Upper lobe of left lung (tissue), 6 donors: ENCODE data around the gene SRR. TPM values are rescaled to one million over a fixed set of nuclear protein-coding genes. Genes with fewer than 3 reads are reported as not detected.

Experiments used
- ATAC-seq, 2 donors: fragments of 200-7000 bp; cut with Tn5 transposase; one replicate each; pipeline ENCODE4 v1.9.1; 2022; ENCODE audit warnings: mild to moderate bottlenecking in 2 of 2, moderate library complexity in 2 of 2; ENCODE audit not compliant: low FRiP score in 2 of 2
- DNase-seq, 2 donors: peaks; one replicate each; pipeline ENCODE4 v3.0.0-alpha.2; 2019 to 2020
- H3K27ac ChIP-seq, 4 donors: fragments of 200-600 bp; sonication (generic); one replicate each; pipeline ENCODE4 v1.5.1; 2016 to 2019
- H3K27me3 ChIP-seq, 4 donors: fragments of 200-600 bp; sonication (generic); one replicate each; pipeline ENCODE4 v1.5.1; 2017 to 2019
- H3K36me3 ChIP-seq, 4 donors: fragments of 200-600 bp; sonication (generic); one replicate each; pipeline ENCODE4 v1.5.1; 2016 to 2019
- H3K4me1 ChIP-seq, 4 donors: fragments of 200-600 bp; sonication (generic); one replicate each; pipeline ENCODE4 v1.5.1; 2018 to 2019
- H3K4me3 ChIP-seq, 4 donors: fragments of 200-600 bp; sonication (generic); one replicate each; pipeline ENCODE4 v1.5.1; 2017 to 2019; ENCODE audit warnings: mild to moderate bottlenecking in 2 of 4, moderate library complexity in 1 of 4
- H3K9me3 ChIP-seq, 4 donors: fragments of 200-600 bp; sonication (generic); one replicate each; pipeline ENCODE4 v1.5.1; 2018 to 2019
- EP300 ChIP-seq, 4 donors: sonication (generic); formaldehyde crosslinking; IDR thresholded peaks; one replicate each; pipeline ENCODE4 v1.5.1; 2017; ENCODE audit warnings: antibody characterized with exemption in 4 of 4, control low read depth in 2 of 4
- POLR2A ChIP-seq, 4 donors: fragments of 450-650 bp; IDR thresholded peaks; one replicate each; pipeline ENCODE4 v1.5.1; 2016 to 2017; ENCODE audit warnings: antibody characterized with exemption in 4 of 4, mild to moderate bottlenecking in 2 of 4
- POLR2AphosphoS5 ChIP-seq, 2 donors: sonication (generic); formaldehyde crosslinking; IDR thresholded peaks; one replicate each; pipeline ENCODE4 v1.5.1; 2017; ENCODE audit warnings: antibody characterized with exemption in 2 of 2
- WGBS, 2 donors: methylation state at CpG; one replicate each; pipeline ENCODE4 v1.1.5; 2017 to 2018; 5-methylcytosine and 5-hydroxymethylcytosine counted together
- total RNA-seq, 6 donors: library from RNA; depleted of rRNA in 4 of 6; stranded (reverse); fragments of >200 nt in 4 of 6; gene quantifications; one replicate each; pipeline versions ENCODE4 v1.1.0 to v1.2.1, GENCODE V29; 2016 to 2021
- TF ChIP-seq, protein P1 (sequence below), 6 experiments: fragments of 450-650 bp in 4 of 6; fragments of 200-600 bp in 2 of 6; sonication (generic) in 2 of 6; IDR thresholded peaks; one replicate each; pipeline ENCODE4 v1.5.1; 2016 to 2019; ENCODE audit warnings: antibody characterized with exemption in 6 of 6
- donor health status: DM: no; HTN: no; CAD: no; lungs with moderate emphysema.
- donor health status: DM: no; HTN: yes; CAD: no; lungs with severe emphysema.

Gene SRR
- total RNA-seq, 6 donors from 2014 or later, result 5.9 to 13.0 (median 8.5) TPM

DNA sequence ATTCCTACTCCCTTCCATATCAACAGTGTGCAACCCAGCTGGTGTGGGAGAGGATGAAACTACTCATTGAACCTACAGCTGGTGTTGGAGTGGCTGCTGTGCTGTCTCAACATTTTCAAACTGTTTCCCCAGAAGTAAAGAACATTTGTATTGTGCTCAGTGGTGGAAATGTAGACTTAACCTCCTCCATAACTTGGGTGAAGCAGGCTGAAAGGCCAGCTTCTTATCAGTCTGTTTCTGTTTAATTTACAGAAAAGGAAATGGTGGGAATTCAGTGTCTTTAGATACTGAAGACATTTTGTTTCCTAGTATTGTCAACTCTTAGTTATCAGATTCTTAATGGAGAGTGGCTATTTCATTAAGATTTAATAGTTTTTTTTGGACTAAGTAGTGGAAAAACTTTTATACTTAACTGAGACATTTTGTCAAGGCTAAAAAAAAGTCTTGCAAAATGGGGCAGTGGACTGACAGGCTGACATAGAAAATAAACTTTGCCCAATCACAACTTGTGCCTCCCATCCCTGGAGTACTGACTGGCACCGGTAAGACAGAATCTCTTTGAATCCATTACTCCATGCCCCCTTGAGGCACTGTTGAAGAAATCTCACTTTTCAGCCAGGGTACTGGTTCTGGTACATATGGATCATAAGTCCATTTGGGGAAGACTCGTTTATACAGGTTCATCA, 20.0 kb downstream of the SRR start:
- Histone ChIP-seq H3K4me3 (no peak overlapping the region), H3K36me3 (peaks cover 21 to 91% (median 66%) of the 10 kb centered on the region in 4 donors), H3K27ac (no peak overlapping the region), H3K4me1 (no peaks in the 10 kb centered on the region), H3K27me3 (no peaks in the 10 kb centered on the region), H3K9me3 (no peaks in the 10 kb centered on the region)
- no peak for DNase-seq
- TF ChIP-seq POLR2A (IDR thresholded peaks at IDR 0.05) (no peak), EP300 (IDR thresholded peaks at IDR 0.05) (no peak), POLR2AphosphoS5 (IDR thresholded peaks at IDR 0.05) (no peak)
- TF ChIP-seq, protein P1, sequence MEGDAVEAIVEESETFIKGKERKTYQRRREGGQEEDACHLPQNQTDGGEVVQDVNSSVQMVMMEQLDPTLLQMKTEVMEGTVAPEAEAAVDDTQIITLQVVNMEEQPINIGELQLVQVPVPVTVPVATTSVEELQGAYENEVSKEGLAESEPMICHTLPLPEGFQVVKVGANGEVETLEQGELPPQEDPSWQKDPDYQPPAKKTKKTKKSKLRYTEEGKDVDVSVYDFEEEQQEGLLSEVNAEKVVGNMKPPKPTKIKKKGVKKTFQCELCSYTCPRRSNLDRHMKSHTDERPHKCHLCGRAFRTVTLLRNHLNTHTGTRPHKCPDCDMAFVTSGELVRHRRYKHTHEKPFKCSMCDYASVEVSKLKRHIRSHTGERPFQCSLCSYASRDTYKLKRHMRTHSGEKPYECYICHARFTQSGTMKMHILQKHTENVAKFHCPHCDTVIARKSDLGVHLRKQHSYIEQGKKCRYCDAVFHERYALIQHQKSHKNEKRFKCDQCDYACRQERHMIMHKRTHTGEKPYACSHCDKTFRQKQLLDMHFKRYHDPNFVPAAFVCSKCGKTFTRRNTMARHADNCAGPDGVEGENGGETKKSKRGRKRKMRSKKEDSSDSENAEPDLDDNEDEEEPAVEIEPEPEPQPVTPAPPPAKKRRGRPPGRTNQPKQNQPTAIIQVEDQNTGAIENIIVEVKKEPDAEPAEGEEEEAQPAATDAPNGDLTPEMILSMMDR (IDR thresholded peaks at IDR 0.05), result no peak
- WGBS, 2 donors, result 80 to 85% methylated on average over 2 of the region's 2 CpGs
- ATAC-seq, result no peak

GRCh38 chr17:2331303-2331702, 27.6 kb downstream of the SRR start:
- DNase-seq (no peak), ATAC-seq (no peak)
- TF ChIP-seq POLR2A (IDR thresholded peaks at IDR 0.05) (no peak), EP300 (IDR thresholded peaks at IDR 0.05) (no peak), POLR2AphosphoS5 (IDR thresholded peaks at IDR 0.05) (no peak)
- TF ChIP-seq, protein P1 (IDR thresholded peaks at IDR 0.05), result no peak
- Histone ChIP-seq H3K9me3 (no peaks in the 10 kb centered on the region), H3K27me3 (no peaks in the 10 kb centered on the region), H3K4me1 (peaks cover 8 to 14% (median 9%) of the 10 kb centered on the region in 4 donors), H3K27ac (no peak overlapping the region), H3K4me3 (no peak overlapping the region), H3K36me3 (peaks cover 10 to 87% (median 69%) of the 10 kb centered on the region in 4 donors)
- 76 to 90% methylated on average over 3 of the region's 3 CpGs for whole genome bisulfite sequencing, 2 donors

DNA sequence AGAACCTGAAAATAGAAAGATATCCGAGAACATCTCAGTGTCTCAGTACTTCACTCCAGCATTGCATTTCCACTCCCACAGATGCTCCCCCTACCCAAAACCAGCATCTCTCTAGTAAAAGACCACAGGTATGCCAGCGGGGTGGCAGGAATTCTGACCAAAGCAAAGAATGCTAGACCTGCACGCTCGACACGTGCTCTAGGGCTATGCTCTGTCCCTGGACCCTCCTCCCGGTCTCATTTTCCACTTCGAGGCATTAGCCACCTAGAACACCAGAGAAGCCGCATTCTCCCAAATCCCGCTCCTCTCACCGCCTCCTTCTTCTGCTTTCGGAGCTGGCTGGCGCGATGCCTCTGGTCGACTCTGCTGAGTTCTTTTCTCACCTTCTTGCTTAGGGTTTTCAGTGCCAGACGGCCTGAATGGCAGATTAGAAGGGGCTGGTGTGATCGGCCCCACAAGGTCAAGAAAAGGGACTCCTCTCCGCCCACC, 32.0 kb downstream of the SRR start:
- Histone ChIP-seq H3K9me3 (no peaks in the 10 kb centered on the region), H3K4me1 (peaks cover 12 to 25% (median 16%) of the 10 kb centered on the region in 4 donors), H3K27ac (peak overlapping the region; percentile 77 to 88 (median 86)), H3K27me3 (no peaks in the 10 kb centered on the region), H3K36me3 (peaks cover 10 to 44% (median 35%) of the 10 kb centered on the region in 4 donors), H3K4me3 (peak overlapping the region; percentile 95 to 100 (median 98))
- no peak for ATAC-seq
- no peak for DNase-seq
- TF ChIP-seq POLR2A (IDR thresholded peaks at IDR 0.05), result no peak
- TF ChIP-seq, protein P1 (IDR thresholded peaks at IDR 0.05), result no peak
- WGBS, 2 donors, result 2 to 4% methylated on average over 17 of the region's 17 CpGs

DNA sequence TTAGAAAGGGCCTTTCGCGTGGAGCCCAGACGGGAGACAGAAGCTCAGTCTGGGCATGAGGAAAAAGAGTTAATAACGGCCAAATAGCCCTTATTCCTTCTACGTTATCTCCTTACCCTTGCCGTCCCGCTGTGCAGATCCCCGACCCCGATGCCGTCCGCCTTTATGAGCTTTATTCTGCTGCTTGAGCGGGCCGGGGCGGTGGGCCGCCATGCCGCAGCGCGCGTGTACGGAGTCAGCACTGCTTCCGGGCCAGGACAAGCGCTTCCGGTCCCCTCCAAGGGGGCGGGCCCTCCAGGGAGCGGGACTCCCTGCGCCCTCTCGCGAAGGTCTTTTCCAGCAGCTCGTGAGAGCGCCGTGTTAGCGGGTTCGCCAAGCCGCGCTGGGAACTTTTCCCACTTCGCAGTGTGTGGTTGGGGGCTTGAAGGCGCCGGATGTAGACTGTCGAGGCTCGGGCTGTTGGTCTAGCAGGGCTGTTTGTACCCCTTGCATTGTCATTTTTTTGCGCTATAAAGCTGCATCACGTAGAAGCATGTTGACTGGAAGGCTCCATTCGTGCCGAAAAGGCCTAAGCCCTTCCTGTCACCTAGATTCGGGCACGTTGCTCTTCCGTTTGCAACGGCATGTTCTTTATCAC, 32.6 kb downstream of the SRR start, which contains the start of gene TSR1:
TSS of gene TSR1 (minus strand) at position 243 of the 637 bp plus-strand sequence. CDS start at position 213, 30 bp downstream.
- Histone ChIP-seq H3K4me1 (peaks cover 12 to 25% (median 16%) of the 10 kb centered on the region in 4 donors), H3K27ac (peak within 1 kb of the TSS; percentile 77 to 88 (median 86)), H3K4me3 (peak within 1 kb of the TSS; percentile 95 to 100 (median 98)), H3K27me3 (no peaks in the 10 kb centered on the region), H3K9me3 (no peaks in the 10 kb centered on the region), H3K36me3 (peaks cover 6 to 42% (median 30%) of the 10 kb centered on the region in 4 donors)
- 1% methylated on average over 33 to 48 of the region's 48 CpGs for WGBS, 2 donors
- ATAC-seq (peak; percentile 96 to 97), DNase-seq (peak; percentile 93 to 96)
- TF ChIP-seq POLR2A (IDR thresholded peaks at IDR 0.05), result peak in 3 of 4 donors; percentile 64 to 84 (median 66)
- peak; percentile 80 to 88 for TF ChIP-seq POLR2AphosphoS5 (IDR thresholded peaks at IDR 0.05)
- TF ChIP-seq, protein P1 (IDR thresholded peaks at IDR 0.05), result peak in 3 of 6 experiments; percentile 11 to 37 (median 29)
- no peak for TF ChIP-seq EP300 (IDR thresholded peaks at IDR 0.05)
